ENCODE results near the gene HJURP.

- no peak for TF ChIP-seq CTCF (conservative IDR thresholded peaks at IDR 0.05)
- no peak for TF ChIP-seq EZH2 (IDR thresholded peaks at IDR 0.05; ENCODE audit: low read depth)
Measured at GRCh38 chr2:233818639-233819621, 35.4 kb downstream of the HJURP start.

Measured in PC-9 (cell line).